Neural progenitor cell (in vitro differentiated cells): Measurements from ENCODE around the gene MACROD2. TPM values are rescaled to one million over a fixed set of nuclear protein-coding genes. Genes with fewer than 3 reads are reported as not detected.

Experiments used
- DNase-seq: peaks from one replicate; pipeline ENCODE4 v3.0.0-alpha.2; 2016; ENCODE audit warnings: low spot score
- H2AFZ ChIP-seq: fragments of 200-600 bp; sonication (generic); replicated peaks from 2 replicates; pipeline ENCODE4 v1.6.1; 2016; ENCODE audit warnings: antibody characterized with exemption
- H3F3A ChIP-seq: fragments of 200-600 bp; sonication (generic); 2 replicates; pipeline ENCODE4 v1.6.1; 2016; ENCODE audit warnings: antibody characterized with exemption, low read depth
- H3K27ac ChIP-seq: fragments of 200-600 bp; sonication (generic); 2 replicates; pipeline ENCODE4 v1.5.1; 2016; ENCODE audit warnings: mild to moderate bottlenecking
- H3K27me3 ChIP-seq: fragments of 200-600 bp; sonication (generic); 2 replicates; pipeline ENCODE4 v1.6.1; 2016; ENCODE audit warnings: mild to moderate bottlenecking, moderate library complexity
- H3K36me3 ChIP-seq: fragments of 200-600 bp; sonication (generic); 2 replicates; pipeline ENCODE4 v1.5.1; 2016
- H3K4me1 ChIP-seq: fragments of 200-600 bp; sonication (generic); 2 replicates; pipeline ENCODE4 v1.6.1; 2016; ENCODE audit warnings: mixed run types
- H3K4me2 ChIP-seq: fragments of 200-600 bp; sonication (generic); 2 replicates; pipeline ENCODE4 v1.6.1; 2016
- H3K4me3 ChIP-seq: fragments of 200-600 bp; sonication (generic); 2 replicates; pipeline ENCODE4 v1.5.1; 2016
- H3K79me2 ChIP-seq: fragments of 200-600 bp; sonication (generic); 2 replicates; pipeline ENCODE4 v1.6.1; 2016; ENCODE audit warnings: low read depth
- H3K9ac ChIP-seq: fragments of 200-600 bp; sonication (generic); 2 replicates; pipeline ENCODE4 v1.6.1; 2016
- H3K9me3 ChIP-seq: fragments of 200-600 bp; sonication (generic); 2 replicates; pipeline ENCODE4 v1.5.1; 2016; ENCODE audit warnings: low read depth
- H4K20me1 ChIP-seq: fragments of 200-600 bp; sonication (generic); 2 replicates; pipeline ENCODE4 v1.6.1; 2016; ENCODE audit warnings: low read depth
- H3K27ac Mint-ChIP-seq: 3 replicates; pipeline ENCODE4 v1.8.0; 2021; ENCODE audit warnings: mixed read lengths
- H3K27me3 Mint-ChIP-seq: 2 replicates; pipeline ENCODE4 v1.8.0; 2022; ENCODE audit warnings: low read depth, mild to moderate bottlenecking, inconsistent platforms, moderate library complexity, mixed read lengths; ENCODE audit not compliant: insufficient read depth
- H3K36me3 Mint-ChIP-seq: 3 replicates; pipeline ENCODE4 v1.8.0; 2021; ENCODE audit warnings: mixed read lengths
- H3K4me1 Mint-ChIP-seq: 3 replicates; pipeline ENCODE4 v1.8.0; 2021; ENCODE audit warnings: mixed read lengths
- H3K4me3 Mint-ChIP-seq: 3 replicates; pipeline ENCODE4 v1.8.0; 2021; ENCODE audit warnings: mild to moderate bottlenecking, moderate library complexity, mixed read lengths
- H3K9me3 Mint-ChIP-seq: 3 replicates; pipeline ENCODE4 v1.8.0; 2020; ENCODE audit warnings: mixed read lengths
- CTCF ChIP-seq: fragments of 200-600 bp; sonication (generic); IDR thresholded peaks from 2 replicates; pipeline ENCODE4 v1.5.1; 2017; ENCODE audit warnings: antibody characterized with exemption, mild to moderate bottlenecking
- EZH2 ChIP-seq: fragments of 200-600 bp; sonication (generic); IDR thresholded peaks from 2 replicates; pipeline ENCODE4 v1.6.1; 2017; ENCODE audit warnings: antibody characterized with exemption, mild to moderate bottlenecking, moderate library complexity
- EZH2phosphoT487 ChIP-seq: fragments of 200-600 bp; sonication (generic); IDR thresholded peaks from 2 replicates; pipeline ENCODE4 v1.6.1; 2017; ENCODE audit warnings: antibody characterized with exemption
- total RNA-seq: library from RNA; depleted of rRNA; stranded (reverse); fragments of >200 nt; gene quantifications from 2 replicates; pipeline ENCODE4 v1.2.3, GENCODE V29; 2015; ENCODE audit warnings: low replicate concordance

MACROD2 gene
- total RNA-seq, 1 donor from 2014 or later: 11.9 TPM

DNA sequence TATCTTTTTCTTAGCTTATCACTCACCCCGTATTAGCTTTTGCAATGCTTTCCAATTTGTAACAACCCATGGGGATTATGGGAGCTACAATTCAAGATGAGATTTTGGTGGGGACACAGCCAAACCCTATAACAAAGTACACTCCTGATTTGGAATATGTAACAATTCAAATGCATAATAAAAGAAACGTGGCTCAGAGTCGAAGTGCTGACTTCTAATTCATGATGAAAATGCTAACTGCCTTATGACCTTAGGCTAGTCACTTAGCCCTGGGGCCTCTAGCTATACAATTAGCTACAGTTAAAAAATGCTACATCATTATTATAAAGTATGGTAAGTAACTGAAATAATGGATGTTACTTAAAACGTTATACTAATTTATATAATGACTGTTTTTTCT, 1297.1 kb downstream of the MACROD2 start:
- no peaks in the 10 kb centered on the region for H3F3A ChIP-seq
- Mint-ChIP-seq H3K27me3 (no peaks in the 10 kb centered on the region), H3K27ac (no peak overlapping the region), H3K4me1 (peaks cover 13% of the 10 kb centered on the region), H3K9me3 (peaks cover 10% of the 10 kb centered on the region), H3K36me3 (no peaks in the 10 kb centered on the region), H3K4me3 (no peak overlapping the region)
- no peak overlapping the region for H2AFZ ChIP-seq
- H3K4me1 ChIP-seq: peaks cover 10% of the 10 kb centered on the region
- no peaks in the 10 kb centered on the region for H3K79me2 ChIP-seq
- H3K4me3 ChIP-seq: no peak overlapping the region
- H3K4me2 ChIP-seq: no peak overlapping the region
- H3K36me3 ChIP-seq: no peaks in the 10 kb centered on the region
- H3K9me3 ChIP-seq: no peaks in the 10 kb centered on the region
- no peaks in the 10 kb centered on the region for H4K20me1 ChIP-seq
- no peak overlapping the region for H3K27ac ChIP-seq
- no peaks in the 10 kb centered on the region for H3K27me3 ChIP-seq
- TF ChIP-seq EZH2phosphoT487 (no peak), EZH2 (no peak), CTCF (no peak)
- no peak for DNase-seq
- no peak overlapping the region for H3K9ac ChIP-seq

GRCh38 chr20:15296422-15296821, 1301.1 kb downstream of the MACROD2 start:
- no peaks in the 10 kb centered on the region for H3K27me3 Mint-ChIP-seq
- no peak overlapping the region for H3K4me2 ChIP-seq
- no peak for TF ChIP-seq CTCF
- no peak for TF ChIP-seq EZH2

DNA sequence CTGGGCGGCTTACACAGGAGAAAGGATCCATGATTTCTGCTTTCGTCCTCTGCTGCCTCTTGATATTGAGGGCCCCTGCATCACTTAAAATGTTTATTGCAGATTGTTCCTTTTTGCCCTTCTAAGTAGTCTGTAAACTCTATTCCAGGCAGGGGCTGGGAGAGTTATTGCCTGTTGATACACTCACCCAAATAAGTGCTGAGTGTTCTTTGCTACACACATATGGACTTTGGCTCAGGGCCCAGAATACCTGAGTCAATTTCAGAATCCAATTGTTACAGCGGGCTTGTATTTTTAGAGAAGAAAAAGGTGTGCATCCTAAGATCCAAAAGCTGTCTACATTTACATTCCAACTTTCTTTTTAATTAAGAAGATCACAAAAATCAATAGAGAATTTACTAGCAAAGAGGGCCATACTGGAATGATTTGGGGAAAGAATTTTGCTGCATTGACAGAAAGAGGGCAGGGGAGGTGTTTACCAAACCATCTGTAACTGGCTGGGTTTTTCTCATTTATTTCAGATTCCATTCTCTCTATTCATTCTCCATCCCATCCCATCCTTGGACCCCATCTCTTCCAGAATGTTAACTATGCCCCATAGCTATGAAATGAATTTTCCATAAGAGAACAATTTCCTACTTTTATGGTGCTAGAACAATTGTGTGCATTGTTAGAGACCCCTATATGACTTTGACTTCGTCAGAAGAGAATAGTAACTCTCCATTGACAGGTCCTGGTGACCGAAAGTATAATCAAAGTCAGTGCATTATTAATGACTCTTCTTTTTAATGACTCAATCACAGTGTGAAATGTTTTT, 1302.0 kb downstream of the MACROD2 start:
- H3K4me1 ChIP-seq: no peaks in the 10 kb centered on the region
- no peak overlapping the region for H3K27ac Mint-ChIP-seq
- H3K4me2 ChIP-seq: no peak overlapping the region

More at GRCh38 chr20:15296422-15296821, 1301.1 kb downstream of the MACROD2 start:
- Mint-ChIP-seq H3K4me1 (no peaks in the 10 kb centered on the region), H3K27ac (no peak overlapping the region), H3K36me3 (no peaks in the 10 kb centered on the region), H3K4me3 (no peak overlapping the region), H3K9me3 (peaks cover 8% of the 10 kb centered on the region)
- no peaks in the 10 kb centered on the region for H3K9me3 ChIP-seq
- DNase-seq: no peak
- H3K27ac ChIP-seq: no peak overlapping the region
- H3K27me3 ChIP-seq: no peaks in the 10 kb centered on the region
- H3F3A ChIP-seq: no peaks in the 10 kb centered on the region
- no peaks in the 10 kb centered on the region for H3K4me1 ChIP-seq
- H2AFZ ChIP-seq: no peak overlapping the region
- no peaks in the 10 kb centered on the region for H3K79me2 ChIP-seq
- H3K36me3 ChIP-seq: no peaks in the 10 kb centered on the region
- H4K20me1 ChIP-seq: no peaks in the 10 kb centered on the region
- H3K9ac ChIP-seq: no peak overlapping the region
- H3K4me3 ChIP-seq: no peak overlapping the region

More for the DNA sequence above, 1302.0 kb downstream of the MACROD2 start:
- Histone ChIP-seq H3K27me3 (no peaks in the 10 kb centered on the region), H2AFZ (no peak overlapping the region), H3K79me2 (no peaks in the 10 kb centered on the region), H3K4me3 (no peak overlapping the region), H3K36me3 (no peaks in the 10 kb centered on the region), H3K9me3 (no peaks in the 10 kb centered on the region), H4K20me1 (no peaks in the 10 kb centered on the region), H3K27ac (no peak overlapping the region), H3F3A (no peaks in the 10 kb centered on the region), H3K9ac (no peak overlapping the region)
- no peak overlapping the region for H3K4me3 Mint-ChIP-seq
- no peaks in the 10 kb centered on the region for H3K4me1 Mint-ChIP-seq
- no peak for DNase-seq
- peaks cover 8% of the 10 kb centered on the region for H3K9me3 Mint-ChIP-seq
- peaks cover 4% of the 10 kb centered on the region for H3K27me3 Mint-ChIP-seq
- TF ChIP-seq EZH2phosphoT487 (no peak), EZH2 (no peak), CTCF (no peak)
- H3K36me3 Mint-ChIP-seq: no peaks in the 10 kb centered on the region
